Kidney (tissue), 14 donors: Measurements from ENCODE around the gene TMTC3. TPM values are rescaled to one million over a fixed set of nuclear protein-coding genes. Genes with fewer than 3 reads are reported as not detected.

Experiments used
- DNase-seq, 5 donors: peaks; one replicate each; pipeline ENCODE4 v3.0.0-alpha.2; 2013 to 2020
- FAIRE-seq: peaks from 2 replicates; lab custom pipeline; 2012; peaks lifted over from hg19 to GRCh38; lab: Jason Lieb, UNC
- H3K27ac ChIP-seq, 2 donors: one replicate each; pipeline ENCODE4 v1.7.0; 2013; ENCODE audit warnings: low read depth in 2 of 2, low read length in 2 of 2, inconsistent platforms in 1 of 2
- H3K27me3 ChIP-seq: one replicate; pipeline ENCODE4 v1.7.1; 2013; ENCODE audit warnings: low read length, inconsistent platforms; ENCODE audit not compliant: control insufficient read depth, insufficient read depth
- H3K36me3 ChIP-seq, 3 donors: one replicate each; pipeline versions ENCODE4 v1.7.0 to v1.7.1; 2013; ENCODE audit warnings: low read length in 3 of 3, control low read depth in 1 of 3, inconsistent platforms in 1 of 3; ENCODE audit not compliant: insufficient read depth in 3 of 3, control insufficient read depth in 2 of 3
- H3K4me1 ChIP-seq, 3 donors: one replicate each; pipeline versions ENCODE4 v1.7.0 to v1.7.1; 2013; ENCODE audit warnings: low read length in 3 of 3, inconsistent platforms in 1 of 3, low read depth in 1 of 3; ENCODE audit not compliant: control insufficient read depth in 2 of 3, insufficient read depth in 2 of 3
- H3K4me3 ChIP-seq, 3 donors: one replicate each; pipeline versions ENCODE4 v1.7.0 to v1.8.1; 2013; ENCODE audit warnings: low read length in 3 of 3, control low read depth in 1 of 3, inconsistent platforms in 1 of 3
- H3K9ac ChIP-seq, 3 donors: one replicate each; pipeline versions ENCODE4 v1.7.0 to v1.7.1; 2013; ENCODE audit warnings: low read length in 3 of 3, control low read depth in 1 of 3, inconsistent platforms in 1 of 3
- H3K9me3 ChIP-seq, 3 donors: one replicate each; pipeline versions ENCODE4 v1.7.0 to v1.7.1; 2013; ENCODE audit warnings: low read length in 3 of 3, control low read depth in 1 of 3, inconsistent platforms in 1 of 3; ENCODE audit not compliant: control insufficient read depth in 2 of 3, insufficient read depth in 1 of 3
- intact Hi-C: fragments of 100-400 bp; cut with DNase I; formaldehyde crosslinking; loops from one replicate; pipeline ENCODE4 v1.11.1; 2022
- polyA plus RNA-seq: library from polyadenylated mRNA; stranded (reverse); fragments of 350-450 nt; fragmentation: Illumina TruSeq; extraction: RNeasy Lipid Tissue Mini Kit (QIAGEN cat#74804); gene quantifications from one replicate; pipeline ENCODE4 v1.2.3, GENCODE V29; 2014; ENCODE audit warnings: low read depth, low replicate concordance; ENCODE audit not compliant: insufficient read depth
- total RNA-seq: library from RNA; stranded (reverse); fragmentation: NEBNext Ultra II Directional; extraction: Animal tissue kit (Norgen Biotek cat#: 25700); gene quantifications from one replicate; pipeline ENCODE4 v1.2.1, GENCODE V29; 2021
- TF ChIP-seq, protein P1 (sequence below): IDR thresholded peaks from 3 replicates; pipeline ENCODE4 v1.5.1; 2012; ENCODE audit warnings: mild to moderate bottlenecking, moderate library complexity, borderline replicate concordance; ENCODE audit not compliant: insufficient read depth; ENCODE audit errors: extremely low read depth
- donor health status: control.
- donor health status: control.
- donor health status: control.
- donor health status: control.
- donor health status: control.
- donor health status: DM: yes; HTN: yes; CAD: no.
- donor health status: Normal renal cell carcinoma (clear cell type).

Gene TMTC3
- total and polyA plus RNA-seq, 2 donors from 2014 or later: 5.1 to 23.5 TPM

DNA sequence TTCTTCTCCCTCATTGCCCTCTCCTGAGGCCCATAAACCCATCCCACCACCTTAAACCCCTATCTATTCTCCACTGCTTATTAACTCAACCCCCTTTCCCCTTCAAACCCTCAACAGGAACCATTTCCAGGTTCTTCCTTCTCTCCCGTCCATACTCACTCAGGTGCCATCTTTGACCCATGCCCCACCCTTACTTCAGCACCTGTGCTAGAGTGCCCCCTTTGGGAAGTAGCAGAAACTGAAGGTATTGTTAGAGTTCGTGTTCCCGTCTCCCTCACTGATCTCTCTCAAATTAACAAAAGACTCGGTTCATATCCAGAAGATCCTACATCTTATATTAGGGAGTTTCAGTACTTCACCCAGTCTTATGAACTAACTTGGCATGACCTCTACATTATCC, 86.6 kb downstream of the TMTC3 start:
- no peak overlapping the region for H3K27ac ChIP-seq
- no peaks in the 10 kb centered on the region for H3K27me3 ChIP-seq
- intact Hi-C loops: no loop called here
- H3K4me3 ChIP-seq: no peak overlapping the region
- H3K9me3 ChIP-seq: no peaks in the 10 kb centered on the region
- no peaks in the 10 kb centered on the region for H3K4me1 ChIP-seq
- no peak overlapping the region for H3K9ac ChIP-seq
- TF ChIP-seq, protein P1, sequence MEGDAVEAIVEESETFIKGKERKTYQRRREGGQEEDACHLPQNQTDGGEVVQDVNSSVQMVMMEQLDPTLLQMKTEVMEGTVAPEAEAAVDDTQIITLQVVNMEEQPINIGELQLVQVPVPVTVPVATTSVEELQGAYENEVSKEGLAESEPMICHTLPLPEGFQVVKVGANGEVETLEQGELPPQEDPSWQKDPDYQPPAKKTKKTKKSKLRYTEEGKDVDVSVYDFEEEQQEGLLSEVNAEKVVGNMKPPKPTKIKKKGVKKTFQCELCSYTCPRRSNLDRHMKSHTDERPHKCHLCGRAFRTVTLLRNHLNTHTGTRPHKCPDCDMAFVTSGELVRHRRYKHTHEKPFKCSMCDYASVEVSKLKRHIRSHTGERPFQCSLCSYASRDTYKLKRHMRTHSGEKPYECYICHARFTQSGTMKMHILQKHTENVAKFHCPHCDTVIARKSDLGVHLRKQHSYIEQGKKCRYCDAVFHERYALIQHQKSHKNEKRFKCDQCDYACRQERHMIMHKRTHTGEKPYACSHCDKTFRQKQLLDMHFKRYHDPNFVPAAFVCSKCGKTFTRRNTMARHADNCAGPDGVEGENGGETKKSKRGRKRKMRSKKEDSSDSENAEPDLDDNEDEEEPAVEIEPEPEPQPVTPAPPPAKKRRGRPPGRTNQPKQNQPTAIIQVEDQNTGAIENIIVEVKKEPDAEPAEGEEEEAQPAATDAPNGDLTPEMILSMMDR: no peak
- no peak for DNase-seq
- no peak for FAIRE-seq
- H3K36me3 ChIP-seq: no peaks in the 10 kb centered on the region

DNA sequence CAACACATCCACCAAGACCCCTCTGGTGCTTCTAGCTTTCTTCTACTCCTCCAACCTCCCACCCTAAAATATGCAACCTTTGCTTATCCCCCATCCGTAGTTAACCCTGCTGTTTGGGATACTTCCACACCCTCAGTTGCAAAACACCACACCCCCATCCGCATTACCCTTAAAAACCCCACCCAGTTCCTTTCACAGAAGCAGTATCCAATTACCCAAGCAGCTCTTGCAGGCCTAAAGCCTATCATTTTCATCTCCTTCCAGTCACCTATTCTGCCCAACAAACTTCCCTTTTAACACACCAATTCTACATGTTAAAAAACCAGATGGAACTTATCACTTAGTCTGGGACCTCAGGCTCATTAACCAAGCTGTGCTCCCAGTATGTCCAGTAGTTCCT, 88.2 kb downstream of the TMTC3 start:
- Histone ChIP-seq H3K4me3 (no peak overlapping the region), H3K9ac (no peak overlapping the region), H3K9me3 (no peaks in the 10 kb centered on the region), H3K4me1 (no peaks in the 10 kb centered on the region), H3K27me3 (no peaks in the 10 kb centered on the region), H3K36me3 (no peaks in the 10 kb centered on the region), H3K27ac (no peak overlapping the region)
- no peak for DNase-seq
- intact Hi-C loops: no loop called here
- TF ChIP-seq, protein P1: no peak
- no peak for FAIRE-seq

DNA sequence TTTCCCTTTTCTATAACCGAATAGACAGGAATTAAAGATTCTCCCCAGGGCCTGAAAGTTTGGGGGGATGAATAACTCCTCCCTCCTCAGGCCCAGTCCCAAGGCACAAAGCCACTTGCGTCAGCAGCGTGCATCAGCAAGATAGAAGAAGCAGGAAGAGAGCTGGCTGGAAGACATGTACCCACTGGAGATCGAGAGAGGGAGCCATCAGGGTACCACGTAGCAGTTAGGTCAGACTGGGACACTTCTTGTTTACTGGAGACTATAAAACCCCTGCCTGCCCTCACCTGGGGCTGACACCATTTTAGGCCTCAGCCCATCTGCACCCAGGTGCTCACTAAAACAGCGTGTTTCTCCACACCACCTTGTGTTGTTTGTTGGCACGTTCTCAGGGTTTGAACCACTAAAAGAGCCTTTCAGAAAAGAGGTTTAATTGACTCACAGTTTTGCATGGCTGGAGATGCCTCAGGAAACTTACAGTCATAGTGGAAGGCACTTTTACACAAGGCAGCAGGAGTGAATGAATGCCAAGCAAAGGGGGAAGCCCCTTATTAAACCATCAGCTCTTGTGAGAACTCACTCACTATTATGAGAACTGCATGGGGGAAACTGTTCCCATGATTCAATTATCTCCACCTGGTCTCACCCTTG, 93.2 kb downstream of the TMTC3 start:
- H3K9ac ChIP-seq: no peak overlapping the region
- no peak overlapping the region for H3K27ac ChIP-seq
- FAIRE-seq (no peak), DNase-seq (no peak)
- TF ChIP-seq, protein P1: no peak
- H3K27me3 ChIP-seq: no peaks in the 10 kb centered on the region
- no peaks in the 10 kb centered on the region for H3K36me3 ChIP-seq
- no peak overlapping the region for H3K4me3 ChIP-seq
- intact Hi-C loops: no loop called here
- H3K9me3 ChIP-seq: no peaks in the 10 kb centered on the region
- no peaks in the 10 kb centered on the region for H3K4me1 ChIP-seq

DNA sequence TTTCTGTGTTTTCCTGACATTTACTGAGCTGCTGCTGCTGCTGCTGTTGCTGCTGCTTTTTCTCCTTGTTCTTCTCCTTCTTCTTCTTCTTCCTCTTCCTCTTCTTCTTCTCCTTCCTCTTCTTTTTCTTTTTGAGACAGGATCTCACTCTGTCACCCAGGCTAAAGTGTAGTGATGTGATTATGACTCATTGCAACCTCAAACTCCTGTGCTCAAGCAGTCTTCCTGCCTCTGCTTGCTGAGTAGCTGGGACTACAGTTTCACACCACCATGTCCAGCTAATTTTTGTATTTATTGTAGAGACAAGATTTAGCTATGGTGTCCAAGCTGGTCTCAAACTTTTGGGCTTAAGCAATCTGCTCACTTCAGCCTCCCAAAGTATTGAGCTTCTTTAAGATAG, 95.8 kb downstream of the TMTC3 start:
- H3K9me3 ChIP-seq: no peaks in the 10 kb centered on the region
- FAIRE-seq (no peak), DNase-seq (no peak)
- H3K27ac ChIP-seq: no peak overlapping the region
- no peak overlapping the region for H3K4me3 ChIP-seq
- no peaks in the 10 kb centered on the region for H3K27me3 ChIP-seq
- no peaks in the 10 kb centered on the region for H3K36me3 ChIP-seq
- H3K4me1 ChIP-seq: no peaks in the 10 kb centered on the region
- H3K9ac ChIP-seq: no peak overlapping the region
- intact Hi-C loops: no loop called here
- TF ChIP-seq, protein P1: no peak
